HG03378 (cell line): Measurements from ENCODE around the gene ISX.
"Not testable (repeated sequence)": the region's sequence is repeated elsewhere in the genome, so short reads cannot be mapped to it uniquely, and the experiment has no call there.

ENCODE experiments used
- ATAC-seq: cut with Tn5 transposase; IDR thresholded peaks from one replicate; pipeline ENCODE4 v1.9.1; 2021; ENCODE audit warnings: mild to moderate bottlenecking, moderate library complexity; ENCODE audit not compliant: unreplicated experiment

The ISX gene

GRCh38 chr22:35065796-35066218 is at the start of gene ISX:
ISX (plus strand) TSS chr22:35066158; CDS start chr22:35067088, 930 bp downstream.
- no peak for ATAC-seq

DNA sequence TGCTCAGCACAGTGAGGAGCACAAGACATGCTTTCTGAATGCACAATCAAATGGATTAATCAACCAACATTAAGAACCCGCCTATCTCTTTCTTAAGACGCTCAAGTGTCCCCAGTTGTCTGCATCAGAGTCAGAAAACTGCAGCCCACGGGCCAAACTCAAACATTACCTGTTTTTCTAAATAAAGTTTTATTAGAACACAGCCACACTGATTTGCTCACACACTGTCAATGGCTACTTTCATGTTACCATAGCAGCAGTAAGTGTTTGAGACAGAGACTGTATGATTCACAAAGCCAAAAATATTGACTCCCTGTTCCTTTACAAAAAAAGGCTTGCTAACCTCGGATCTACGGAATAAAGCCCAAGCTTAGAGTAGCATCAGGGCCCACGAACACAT is 49.0 kb upstream of the ISX start:
- ATAC-seq = no peak

- no peak for ATAC-seq
Observed at GRCh38 chr22:35018995-35019394, 47.0 kb upstream of the ISX start.

DNA sequence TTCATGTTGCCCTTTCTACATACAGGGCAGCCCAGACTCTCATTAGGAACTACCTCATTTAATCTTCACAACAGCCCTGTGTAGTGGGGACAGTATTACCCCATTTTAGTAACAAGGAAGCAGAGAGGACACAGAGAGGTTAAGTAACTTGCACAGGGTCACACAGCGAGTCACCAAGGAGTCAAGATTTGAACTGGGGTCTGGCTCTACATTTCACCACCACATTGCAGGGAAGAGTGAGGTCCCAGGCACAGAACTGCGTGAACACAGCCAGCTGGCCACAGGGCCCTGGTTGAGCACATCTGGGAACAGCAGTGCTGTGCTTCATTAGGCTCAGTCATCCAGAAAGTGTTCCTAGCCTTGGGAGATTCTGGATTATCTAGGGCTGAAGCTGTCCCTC is 45.4 kb upstream of the ISX start:
- no peak for ATAC-seq

- ATAC-seq = no peak
Observed at GRCh38 chr22:35021161-35021560, 44.8 kb upstream of the ISX start.

- ATAC-seq = no peak
Observed at GRCh38 chr22:35022291-35022690, 43.7 kb upstream of the ISX start.

DNA sequence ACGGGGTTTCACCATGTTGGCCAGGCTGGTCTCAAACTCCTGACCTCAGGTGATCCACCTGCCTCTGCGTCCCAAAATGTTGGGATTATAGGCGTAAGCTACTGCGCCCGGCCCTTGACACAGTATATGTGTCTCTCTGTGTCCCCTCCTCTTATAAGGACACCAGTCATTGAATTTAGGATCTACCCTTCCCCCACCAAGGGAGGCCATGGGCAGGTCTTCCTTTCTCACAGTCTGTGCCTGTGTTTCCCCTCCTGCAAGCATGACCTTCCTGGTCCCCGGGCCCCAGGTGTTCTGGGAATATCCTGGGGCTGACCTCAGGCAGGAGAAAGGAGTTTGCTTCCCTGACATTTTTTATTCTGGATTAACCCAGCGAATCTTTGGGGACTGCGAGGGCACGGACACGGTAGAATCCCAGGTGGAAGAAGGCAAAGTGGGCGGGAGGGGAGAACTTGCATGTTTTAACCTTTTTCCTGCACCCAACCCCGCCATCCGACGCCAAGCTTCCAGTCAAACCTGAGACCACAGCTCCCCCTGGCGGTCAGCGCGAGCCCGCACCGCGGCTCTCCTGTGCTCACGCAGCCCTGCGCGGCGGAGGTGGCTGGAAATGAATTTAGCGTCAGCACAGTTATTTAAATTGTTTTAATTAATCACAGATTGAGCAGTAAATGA is 42.1 kb upstream of the ISX start:
- no peak for ATAC-seq

- no peak for ATAC-seq
Observed at GRCh38 chr22:35024364-35024692, 41.6 kb upstream of the ISX start.

DNA sequence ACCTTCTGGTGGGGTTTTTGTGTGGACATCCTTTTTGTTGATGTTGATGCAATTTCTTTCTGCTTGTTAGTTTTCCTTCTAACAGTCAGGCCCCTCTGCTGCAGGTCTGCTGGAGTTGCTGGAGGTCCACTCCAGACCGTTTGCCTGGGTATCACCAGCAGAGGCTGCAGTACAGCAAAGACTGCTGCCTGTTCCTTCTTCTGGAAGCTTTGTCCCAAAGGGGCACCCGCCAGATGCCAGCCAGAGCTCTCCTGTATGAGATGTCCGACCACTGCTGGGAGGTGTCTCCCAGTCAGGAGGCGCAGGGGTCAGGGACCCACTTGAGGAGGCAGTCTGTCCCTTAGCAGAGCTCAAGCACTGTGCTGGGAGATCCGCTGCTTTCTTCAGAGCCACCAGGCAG is 35.8 kb upstream of the ISX start:
- not testable (repeated sequence) for ATAC-seq

DNA sequence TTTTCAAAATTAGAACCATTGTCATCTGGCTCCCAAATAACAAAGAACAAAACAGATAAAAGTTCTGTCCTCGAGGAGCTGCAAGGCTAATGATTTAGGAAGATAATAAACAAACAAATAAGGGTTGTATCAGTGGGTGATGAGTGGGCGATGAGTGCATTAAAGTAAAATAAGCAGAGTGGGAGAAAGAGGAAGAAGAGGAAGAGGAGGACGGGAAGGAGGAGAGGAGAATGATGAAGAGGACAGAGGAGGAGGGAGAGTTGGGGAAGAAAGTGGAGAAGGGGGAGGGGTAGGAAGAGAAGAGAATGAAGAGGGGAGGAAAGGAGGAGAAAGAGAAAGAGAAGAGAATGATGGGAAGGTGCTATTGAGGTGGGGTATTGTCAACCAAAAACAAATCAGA is 33.4 kb upstream of the ISX start:
- no peak for ATAC-seq

DNA sequence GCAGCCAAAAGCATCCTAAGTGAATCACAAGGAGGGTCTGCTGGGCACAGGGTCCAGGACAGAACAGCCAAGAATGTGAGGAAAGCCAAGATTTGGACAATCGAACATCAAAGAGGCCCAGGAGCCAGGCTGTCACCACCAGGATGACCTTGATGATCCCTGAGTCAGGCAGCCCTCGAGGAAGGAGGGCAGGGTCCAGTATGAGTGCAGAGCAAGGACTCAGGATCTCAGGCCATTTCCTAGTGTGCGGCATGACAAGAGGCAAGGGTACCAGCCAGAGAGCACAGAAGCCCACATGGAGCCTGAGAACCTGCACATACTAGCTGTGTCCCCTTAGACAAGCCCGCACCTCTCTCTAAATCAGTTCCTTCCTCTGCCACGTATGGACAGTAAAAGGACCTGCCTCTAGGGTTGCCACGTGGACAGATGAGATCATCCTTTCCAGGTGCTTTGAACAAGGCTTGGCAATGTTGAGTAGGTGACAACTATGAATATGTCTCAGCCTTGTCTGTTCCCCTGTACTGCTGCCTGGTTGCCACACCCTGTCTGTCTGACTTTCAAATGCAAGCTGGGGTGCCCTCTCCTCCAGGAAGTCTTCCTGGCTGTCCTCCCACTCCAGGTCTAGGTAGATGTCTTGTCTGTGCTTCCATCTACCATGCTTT is 32.2 kb upstream of the ISX start:
- ATAC-seq = no peak

GRCh38 chr22:35034963-35035362 is 31.0 kb upstream of the ISX start:
- ATAC-seq = no peak

DNA sequence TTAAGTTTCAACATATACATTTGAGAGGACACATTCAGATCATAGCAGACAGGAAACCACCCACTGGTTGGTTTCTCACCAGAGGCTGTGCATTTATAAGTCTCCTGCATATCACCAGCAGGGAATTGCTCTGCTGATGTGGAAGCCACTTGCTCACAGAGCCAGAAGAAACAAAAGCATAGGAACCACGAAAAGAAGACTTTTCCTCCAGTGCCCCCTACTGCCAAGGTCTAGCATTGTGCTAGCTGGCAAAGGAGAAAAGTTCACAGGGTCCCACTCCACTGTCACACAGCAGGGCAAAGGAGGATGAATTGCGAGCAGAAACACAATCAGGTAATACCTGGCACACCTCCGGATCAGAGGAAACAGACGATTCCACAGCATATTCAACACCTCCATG is 28.9 kb upstream of the ISX start:
- ATAC-seq = no peak

GRCh38 chr22:35039625-35040024 is 26.3 kb upstream of the ISX start:
- no peak for ATAC-seq

- ATAC-seq = no peak
Observed at GRCh38 chr22:35043252-35043933, 22.6 kb upstream of the ISX start.

- ATAC-seq = no peak
Observed at GRCh38 chr22:35043934-35044319, 22.0 kb upstream of the ISX start.

DNA sequence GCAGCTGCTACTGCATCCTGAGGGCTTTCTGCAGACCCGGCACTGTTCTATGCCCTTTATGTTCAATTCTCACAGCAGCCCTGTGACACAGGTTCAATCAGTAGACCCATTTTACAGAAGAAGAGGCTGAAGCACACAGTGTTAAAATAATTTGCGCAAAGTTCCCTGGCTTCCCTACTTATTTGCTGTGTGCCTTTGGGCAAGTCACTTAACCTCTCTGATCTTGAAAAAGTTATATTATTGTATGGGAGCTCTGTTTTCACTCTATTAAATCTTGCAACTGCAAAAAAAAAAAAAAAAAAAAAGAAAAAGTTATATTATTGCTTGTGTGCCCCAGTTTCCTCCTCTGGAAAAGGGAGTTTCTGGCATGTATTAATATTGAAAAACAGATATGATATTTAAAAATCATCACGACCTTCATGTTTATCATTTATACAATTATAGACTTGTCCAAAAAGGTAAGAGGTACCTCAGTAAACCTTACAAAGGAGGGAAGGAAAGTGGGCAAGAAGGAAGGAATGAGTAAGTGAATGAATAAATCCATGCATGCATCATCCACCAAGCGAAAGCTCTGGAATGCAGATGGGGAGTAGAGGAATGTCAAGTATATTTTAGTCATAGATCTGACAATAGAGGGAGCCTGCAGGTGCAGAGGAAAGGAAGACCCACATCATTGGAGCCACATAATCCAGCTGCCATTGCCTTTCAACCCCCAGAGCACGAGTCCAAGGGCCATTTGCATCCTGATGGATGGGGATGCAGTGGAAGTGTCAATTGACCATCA is 21.2 kb upstream of the ISX start:
- ATAC-seq = no peak

DNA sequence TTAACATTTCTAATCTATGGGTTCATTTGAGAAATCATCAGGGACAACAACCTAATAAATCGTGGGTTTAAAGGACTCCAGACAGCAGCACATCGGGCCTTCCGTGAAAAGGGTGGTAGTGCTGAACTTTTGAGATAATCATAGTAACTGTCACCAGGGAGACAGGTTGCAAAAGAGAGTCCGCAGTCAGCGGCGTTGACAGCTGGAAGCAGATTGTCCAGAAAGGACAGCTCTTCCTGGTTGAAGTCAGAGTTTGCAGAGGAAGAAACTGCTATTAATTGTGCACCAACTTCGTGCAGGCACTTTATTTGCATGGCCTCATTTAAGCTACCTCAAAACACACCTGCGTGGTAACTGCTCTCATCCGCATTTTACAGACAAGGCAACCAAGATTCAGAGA is 20.5 kb upstream of the ISX start:
- ATAC-seq = no peak

DNA sequence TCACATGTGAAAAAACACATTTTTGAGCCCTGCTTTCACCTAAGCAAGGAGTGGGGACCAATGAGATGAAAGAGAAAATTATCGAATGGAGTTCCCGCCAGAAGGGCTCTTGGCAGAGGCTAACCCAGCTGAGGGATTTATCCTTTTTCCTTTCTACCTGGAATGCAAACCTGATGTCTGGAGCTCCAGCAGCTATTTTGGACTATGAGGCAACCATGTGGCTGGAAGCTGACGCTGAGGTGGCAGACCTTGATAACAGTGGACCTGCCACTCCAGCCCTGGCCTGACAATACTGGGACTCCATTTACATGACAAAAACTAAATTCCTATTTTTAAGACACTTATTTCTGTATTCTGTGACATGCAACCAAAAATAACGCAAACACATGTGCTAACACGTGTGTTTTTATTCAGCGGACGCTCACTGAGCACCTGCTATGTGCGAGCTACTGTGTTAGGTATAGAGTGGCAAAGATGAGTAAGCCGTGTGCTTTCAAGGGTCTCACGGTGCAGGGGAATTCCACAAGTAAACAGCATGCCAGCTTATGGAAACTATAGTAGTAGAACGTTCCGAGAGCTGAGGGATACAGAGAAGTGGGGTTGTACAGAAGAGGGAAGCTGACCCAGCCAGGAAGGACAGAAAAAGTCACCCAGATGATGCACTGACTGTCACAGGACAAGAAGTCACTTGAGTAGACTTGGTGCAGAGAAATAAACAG is 19.1 kb upstream of the ISX start:
- no peak for ATAC-seq

DNA sequence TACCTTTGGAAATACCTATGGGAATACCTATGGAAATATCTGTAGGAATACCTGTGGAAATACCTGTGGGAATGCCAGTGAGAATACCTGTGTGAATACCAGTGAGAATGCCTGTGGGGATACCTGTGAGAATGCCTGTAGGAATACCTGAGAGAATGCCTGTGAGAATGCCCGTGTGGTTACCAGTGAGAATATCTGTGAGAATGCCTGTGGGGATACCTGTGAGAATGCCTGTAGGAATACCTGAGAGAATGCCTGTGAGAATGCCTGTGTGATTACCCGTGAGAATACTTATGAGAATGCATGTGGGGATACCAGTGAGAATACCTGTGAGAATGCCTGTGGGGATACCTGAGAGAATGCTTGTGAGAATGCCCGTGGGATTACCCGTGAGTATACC is 15.9 kb upstream of the ISX start:
- ATAC-seq = not testable (repeated sequence)

DNA sequence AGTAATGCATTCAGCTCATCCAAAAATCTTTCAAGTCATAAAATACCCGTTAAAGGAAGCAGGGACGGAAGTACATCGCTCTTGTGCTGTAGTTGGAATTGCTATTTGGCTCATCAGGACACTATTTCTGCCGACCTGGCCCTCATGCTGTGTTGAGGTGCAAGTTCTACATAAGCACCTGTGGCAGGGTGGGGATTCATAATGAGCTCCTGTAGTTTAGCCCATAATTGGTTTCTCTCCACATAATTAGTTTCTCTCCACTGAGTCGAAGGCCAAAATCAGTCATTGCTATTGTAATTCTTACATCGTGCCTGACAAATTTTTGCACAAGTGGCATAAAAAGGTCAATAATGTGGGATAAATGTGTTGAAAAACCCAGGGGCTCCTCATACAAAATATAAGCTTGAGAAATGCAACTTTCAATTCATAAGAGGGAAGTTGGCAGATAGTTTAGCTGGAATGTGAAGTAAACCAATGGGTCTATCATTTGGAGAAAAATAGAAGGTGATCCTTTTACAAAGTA is 14.9 kb upstream of the ISX start:
- no peak for ATAC-seq
